Astrocyte (in vitro differentiated cells and primary cell): ENCODE data around the gene ROR2.

Experiments
- CTCF ChIP-seq: IDR thresholded peaks from 2 replicates; pipeline ENCODE4 v1.5.1; 2011; ENCODE audit warnings: low read depth, mild to moderate bottlenecking, inconsistent platforms, low read length, moderate library complexity; ENCODE audit not compliant: insufficient read depth
- EZH2 ChIP-seq: IDR thresholded peaks from 2 replicates; pipeline ENCODE4 v1.6.1; 2012; ENCODE audit warnings: mild to moderate bottlenecking, low read length, inconsistent platforms; ENCODE audit not compliant: insufficient read depth

GRCh38 chr9:91735049-91735448, 215.0 kb downstream of the ROR2 start:
- no peak for TF ChIP-seq CTCF
- no peak for TF ChIP-seq EZH2
